HCT116 (cell line): ENCODE measurements around the gene CYP11A1. TPM values are rescaled to one million over a fixed set of nuclear protein-coding genes. Genes with fewer than 3 reads are reported as not detected.

Experiments used
- ATAC-seq: fragments of 200-7000 bp; cut with Tn5 transposase; 2 replicates; pipeline ENCODE4 v1.9.1; 2020; ENCODE audit warnings: mild to moderate bottlenecking, moderate library complexity
- BruUV-seq: library from RNA; stranded (reverse); fragments of 400-500 nt; replicated peaks from 2 replicates; lab custom pipeline; 2021; lab: Mats Ljungman, UMichigan
- CTCF ChIA-PET: fragments of 300-600 bp; sonication (Branson Sonifier 250); formaldehyde crosslinking; loops from one replicate; lab custom pipeline; 2021; ENCODE audit warnings: antibody characterized with exemption; lab: Charles Lee
- POLR2A ChIA-PET: fragments of 300-600, 350-600 bp; sonication (Branson Sonifier 250); formaldehyde crosslinking; loops from one replicate; lab custom pipeline; 2021; ENCODE audit warnings: antibody characterized with exemption; lab: Charles Lee
- RAD21 ChIA-PET, 2 experiments: fragments of 300-600 bp; sonication (Branson Sonifier 250); formaldehyde crosslinking; loops; one replicate each; lab custom pipeline; 2023; ENCODE audit warnings: low total read pairs in 2 of 2; ENCODE audit not compliant: uncharacterized antibody in 2 of 2, unreplicated experiment in 2 of 2, low non-redundant PET in 1 of 2; lab: Charles Lee
- DNase-seq: peaks from one replicate; pipeline ENCODE4 v3.0.0-alpha.2; 2010; ENCODE audit warnings: low read depth, low spot score
- H2AFZ ChIP-seq: fragments of 200-600 bp; shearing (Covaris generic), sonication (generic); 2 replicates; pipeline ENCODE4 v1.6.1; 2017; ENCODE audit warnings: low read depth, mixed run types, mixed read lengths, antibody characterized with exemption, low read length; ENCODE audit not compliant: poor library complexity, severe bottlenecking
- H3K27ac ChIP-seq: 2 replicates; pipeline ENCODE4 v1.5.1; 2012; ENCODE audit warnings: low read depth, low read length
- H3K27me3 ChIP-seq: fragments of 200-600 bp; sonication (generic); 2 replicates; pipeline ENCODE4 v1.6.1; 2016; ENCODE audit warnings: mixed run types, low read length, mixed read lengths; ENCODE audit not compliant: insufficient read depth
- H3K36me3 ChIP-seq, 2 experiments: fragments of 200-500 bp in 1 of 2; fragments of 200-600 bp in 1 of 2; sonication (Bioruptor generic) in 1 of 2; sonication (generic) in 1 of 2; 2 replicates each; pipeline versions ENCODE4 v1.5.1 to v1.6.1; 2014 to 2016; ENCODE audit warnings: low read length in 2 of 2, inconsistent platforms in 1 of 2, mixed read lengths in 1 of 2, mixed run types in 1 of 2; ENCODE audit not compliant: insufficient read depth in 2 of 2, control insufficient read depth in 1 of 2
- H3K4me1 ChIP-seq, 2 experiments: fragments of 200-600 bp in 1 of 2; sonication (generic) in 1 of 2; 2 replicates each; pipeline versions ENCODE4 v1.5.1 to v1.6.1; 2012 to 2017; ENCODE audit warnings: low read length in 2 of 2, inconsistent platforms in 1 of 2, mild to moderate bottlenecking in 1 of 2, mixed read lengths in 1 of 2, mixed run types in 1 of 2, moderate library complexity in 1 of 2; ENCODE audit not compliant: insufficient read depth in 2 of 2, control insufficient read depth in 1 of 2
- H3K4me2 ChIP-seq: fragments of 200-600 bp; sonication (generic); 2 replicates; pipeline ENCODE4 v1.6.1; 2017; ENCODE audit warnings: mixed run types, low read length, mixed read lengths
- H3K4me3 ChIP-seq, 2 experiments: fragments of 200-600 bp in 1 of 2; sonication (generic) in 1 of 2; replicated peaks in 1 of 2; 2 replicates each; pipeline ENCODE4 v1.5.1; 2011 to 2016; ENCODE audit warnings: low read length in 2 of 2, control low read depth in 1 of 2, low read depth in 1 of 2, mild to moderate bottlenecking in 1 of 2, mixed read lengths in 1 of 2, mixed run types in 1 of 2
- H3K79me2 ChIP-seq: fragments of 200-600 bp; sonication (generic); 2 replicates; pipeline ENCODE4 v1.6.1; 2017; ENCODE audit warnings: mild to moderate bottlenecking, mixed run types, low read length, moderate library complexity, mixed read lengths; ENCODE audit not compliant: insufficient read depth
- H3K9ac ChIP-seq: fragments of 200-600 bp; sonication (generic); 2 replicates; pipeline ENCODE4 v1.6.1; 2016; ENCODE audit warnings: low read length, mixed read lengths
- H3K9me2 ChIP-seq: fragments of 200-600 bp; sonication (generic), shearing (Covaris generic); 2 replicates; pipeline ENCODE4 v1.6.1; 2017; ENCODE audit warnings: mixed run types, mild to moderate bottlenecking, moderate library complexity; ENCODE audit not compliant: insufficient read depth
- H3K9me3 ChIP-seq, 2 experiments: fragments of 200-500 bp in 1 of 2; fragments of 200-600 bp in 1 of 2; sonication (Bioruptor generic) in 1 of 2; sonication (generic) in 1 of 2; 2 replicates each; pipeline ENCODE4 v1.6.1; 2014 to 2017; ENCODE audit warnings: low read length in 2 of 2, mixed read lengths in 2 of 2, inconsistent platforms in 1 of 2, low read depth in 1 of 2, mild to moderate bottlenecking in 1 of 2, mixed run types in 1 of 2, moderate library complexity in 1 of 2; ENCODE audit not compliant: control insufficient read depth in 1 of 2, insufficient read depth in 1 of 2
- H4K20me1 ChIP-seq: fragments of 200-600 bp; sonication (generic), shearing (Covaris generic); 2 replicates; pipeline ENCODE4 v1.6.1; 2017; ENCODE audit warnings: mixed run types, mild to moderate bottlenecking, moderate library complexity; ENCODE audit not compliant: insufficient read depth
- ATF3 ChIP-seq: IDR thresholded peaks from 2 replicates; pipeline ENCODE4 v1.6.1; 2012
- CBX3 ChIP-seq: IDR thresholded peaks from 2 replicates; pipeline ENCODE4 v1.6.1; 2012; ENCODE audit warnings: low read depth
- CTCF ChIP-seq, 3 experiments: fragments of 200-600 bp in 1 of 3; sonication (generic) in 1 of 3; IDR thresholded peaks in 2 of 3; conservative IDR thresholded peaks in 1 of 3; 2 replicates each; pipeline ENCODE4 v1.5.1; 2012 to 2017; ENCODE audit warnings: low read depth in 2 of 3, low read length in 2 of 3, antibody characterized with exemption in 1 of 3, borderline replicate concordance in 1 of 3, control low read depth in 1 of 3, mild to moderate bottlenecking in 1 of 3, mixed read lengths in 1 of 3, mixed run types in 1 of 3, moderate library complexity in 1 of 3; ENCODE audit not compliant: insufficient read depth in 1 of 3
- EGR1 ChIP-seq: IDR thresholded peaks from 2 replicates; pipeline ENCODE4 v1.6.1; 2012; ENCODE audit warnings: low read depth
- ELF1 ChIP-seq: IDR thresholded peaks from 2 replicates; pipeline ENCODE4 v1.6.1; 2012; ENCODE audit warnings: low read depth, borderline replicate concordance
- EZH2 ChIP-seq: fragments of 200-600 bp; sonication (generic); IDR thresholded peaks from 2 replicates; pipeline ENCODE4 v1.6.1; 2017; ENCODE audit warnings: antibody characterized with exemption, mixed run types
- FOSL1 ChIP-seq: IDR thresholded peaks from 2 replicates; pipeline ENCODE4 v1.6.1; 2012; ENCODE audit warnings: low read depth
- MAX ChIP-seq: IDR thresholded peaks from 2 replicates; pipeline ENCODE4 v1.6.1; 2012
- POLR2A ChIP-seq: IDR thresholded peaks from 2 replicates; pipeline ENCODE4 v1.7.0; 2011; ENCODE audit warnings: borderline replicate concordance; ENCODE audit not compliant: insufficient read depth, insufficient read length; ENCODE audit errors: extremely low read depth
- POLR2AphosphoS5 ChIP-seq: IDR thresholded peaks from 2 replicates; pipeline ENCODE4 v1.6.1; 2011; ENCODE audit warnings: mild to moderate bottlenecking, low read depth, low read length, moderate library complexity
- REST ChIP-seq: IDR thresholded peaks from 2 replicates; pipeline ENCODE4 v1.6.1; 2012; ENCODE audit warnings: low read depth
- SIN3A ChIP-seq: IDR thresholded peaks from 2 replicates; pipeline ENCODE4 v1.6.1; 2012; ENCODE audit warnings: low read depth
- SP1 ChIP-seq: IDR thresholded peaks from 2 replicates; pipeline ENCODE4 v1.6.1; 2012; ENCODE audit warnings: low read depth
- SRF ChIP-seq: IDR thresholded peaks from 2 replicates; pipeline ENCODE4 v1.6.1; 2012; ENCODE audit warnings: low read depth
- YY1 ChIP-seq: IDR thresholded peaks from 2 replicates; pipeline ENCODE4 v1.6.1; 2011; ENCODE audit warnings: low read length, low read depth, moderate library complexity, mild to moderate bottlenecking; ENCODE audit not compliant: insufficient replicate concordance; ENCODE audit errors: extremely low read depth
- ZBTB33 ChIP-seq: IDR thresholded peaks from 2 replicates; pipeline ENCODE4 v1.6.1; 2011; ENCODE audit warnings: mild to moderate bottlenecking, low read length, moderate library complexity; ENCODE audit not compliant: insufficient replicate concordance; ENCODE audit errors: extremely low read depth
- ZFX ChIP-seq: fragments of 450-650 bp; IDR thresholded peaks from 2 replicates; pipeline ENCODE4 v1.6.1; 2017
- intact Hi-C: fragments of 100-400 bp; cut with micrococcal nuclease; formaldehyde crosslinking; loops from 2 replicates; pipeline ENCODE4 v1.10.0; 2022
- total RNA-seq: library from RNA; stranded (reverse); gene quantifications from one replicate; pipeline ENCODE4 v1.2.1, GENCODE V29; 2021; ENCODE audit not compliant: unreplicated experiment

Gene CYP11A1
- total RNA-seq, 1 experiment from 2014 or later, result 0.57 TPM

GRCh38 chr15:74414603-74415338 lies 47.3 kb upstream of the CYP11A1 start:
- no peaks in the 10 kb centered on the region for H3K9me2 ChIP-seq
- H3K27me3 ChIP-seq, result no peaks in the 10 kb centered on the region
- H3K9ac ChIP-seq, result no peak overlapping the region
- H2AFZ ChIP-seq, result no peak overlapping the region
- no peak for ATAC-seq
- ChIA-PET POLR2A (no interaction called here), RAD21 (no interaction called here), CTCF (no interaction called here)
- no peak for DNase-seq
- no peaks in the 10 kb centered on the region for H4K20me1 ChIP-seq
- no TSS peak for BruUV-seq
- no peak overlapping the region for H3K4me2 ChIP-seq
- H3K9me3 ChIP-seq, result no peaks in the 10 kb centered on the region
- peaks cover 16 to 21% of the 10 kb centered on the region in 2 experiments for H3K4me1 ChIP-seq
- H3K36me3 ChIP-seq, result peaks cover 0 to 44% of the 10 kb centered on the region in 2 experiments; a peak in 2 of 4 replicates
- peaks cover 27% of the 10 kb centered on the region for H3K79me2 ChIP-seq
- TF ChIP-seq SIN3A, result no peak
- TF ChIP-seq EGR1, result no peak
- no peak for TF ChIP-seq CBX3
- no peak for TF ChIP-seq CTCF (IDR thresholded peaks at IDR 0.05 in 2 of 3, conservative IDR thresholded peaks at IDR 0.05 in 1 of 3; ENCODE audit: borderline replicate concordance in 1 of 3, insufficient read depth in 1 of 3, low read depth in 2 of 3, low read length in 2 of 3)
- TF ChIP-seq ZFX, result no peak
- TF ChIP-seq MAX, result no peak
- TF ChIP-seq ATF3, result no peak
- TF ChIP-seq YY1, result no peak
- TF ChIP-seq EZH2, result no peak
- TF ChIP-seq FOSL1, result no peak
- TF ChIP-seq ZBTB33, result no peak
- no peak for TF ChIP-seq POLR2AphosphoS5
- no peak for TF ChIP-seq SP1
- no peak for TF ChIP-seq SRF
- TF ChIP-seq ELF1, result no peak
- TF ChIP-seq REST, result no peak
- no peak for TF ChIP-seq POLR2A
- TF ChIP-seq, all 23 proteins: peak for 0
- H3K27ac ChIP-seq, result no peak overlapping the region
- H3K4me3 ChIP-seq, result no peak overlapping the region
- intact Hi-C loops, result no loop called here
